ENCODE results near the gene RRBP1. TPM values are rescaled to one million over a fixed set of nuclear protein-coding genes. Genes with fewer than 3 reads are reported as not detected.
A peak's percentile ranks its signal among the peaks of the same experiment; 100 is the strongest.

Gene RRBP1
- total RNA-seq, 2 donors from 2014 or later: 313 to 511 TPM

GRCh38 chr20:17691758-17692157, 9.7 kb upstream of the RRBP1 start:
- no peak overlapping the region for H3K4me3 ChIP-seq
- TF ChIP-seq POLR2A (IDR thresholded peaks at IDR 0.05) (no peak), CTCF (IDR thresholded peaks at IDR 0.05) (no peak)
- 28 to 31% methylated on average over 2 of the region's 2 CpGs for WGBS, 2 donors
- DNase-seq (peak in 1 of 4 donors; percentile 13), ATAC-seq (no peak)
- H3K27ac ChIP-seq: peak overlapping the region in 3 of 4 donors; percentile 79 to 86 (median 81)
- H3K4me1 ChIP-seq: peaks cover 60% of the 10 kb centered on the region
- intact Hi-C loops (cut with DNase I): no loop called here
- H3K9me3 ChIP-seq: no peaks in the 10 kb centered on the region
- H3K27me3 ChIP-seq: no peaks in the 10 kb centered on the region
- H3K36me3 ChIP-seq (replicated peaks in 1 of 2; ENCODE audit: insufficient read depth in 1 of 2, low read depth in 2 of 2): no peaks in the 10 kb centered on the region

DNA sequence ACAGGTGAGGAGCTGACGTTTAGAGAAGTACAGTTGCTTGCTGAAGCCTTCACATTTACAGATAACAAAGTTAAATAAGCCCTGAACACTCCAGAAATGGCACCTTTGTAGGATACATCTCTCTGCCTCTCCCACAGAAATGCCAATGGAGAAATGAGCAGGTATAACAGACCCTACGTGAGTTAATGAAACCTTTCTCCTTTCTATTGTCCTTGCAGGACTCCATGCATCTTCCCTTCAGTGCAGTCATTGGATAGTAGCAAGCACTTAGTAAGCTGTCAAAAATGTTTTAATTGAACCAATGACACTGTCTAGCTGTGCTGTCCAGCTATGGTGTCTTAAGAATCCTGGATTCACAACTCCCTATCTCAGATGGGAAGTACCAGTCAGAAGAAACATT, 8.1 kb upstream of the RRBP1 start:
- Histone ChIP-seq H3K36me3 (replicated peaks in 1 of 2; ENCODE audit: insufficient read depth in 1 of 2, low read depth in 2 of 2) (no peaks in the 10 kb centered on the region), H3K27ac (peak overlapping the region in 1 of 4 donors; percentile 13), H3K4me1 (peaks cover 69% of the 10 kb centered on the region), H3K9me3 (no peaks in the 10 kb centered on the region), H3K4me3 (no peak overlapping the region), H3K27me3 (no peaks in the 10 kb centered on the region)
- intact Hi-C loops (cut with DNase I): no loop called here
- TF ChIP-seq CTCF (IDR thresholded peaks at IDR 0.05) (no peak), POLR2A (IDR thresholded peaks at IDR 0.05) (no peak)
- 37 to 49% methylated on average over 2 of the region's 2 CpGs for WGBS, 2 donors
- ATAC-seq: no peak
- no peak for DNase-seq

DNA sequence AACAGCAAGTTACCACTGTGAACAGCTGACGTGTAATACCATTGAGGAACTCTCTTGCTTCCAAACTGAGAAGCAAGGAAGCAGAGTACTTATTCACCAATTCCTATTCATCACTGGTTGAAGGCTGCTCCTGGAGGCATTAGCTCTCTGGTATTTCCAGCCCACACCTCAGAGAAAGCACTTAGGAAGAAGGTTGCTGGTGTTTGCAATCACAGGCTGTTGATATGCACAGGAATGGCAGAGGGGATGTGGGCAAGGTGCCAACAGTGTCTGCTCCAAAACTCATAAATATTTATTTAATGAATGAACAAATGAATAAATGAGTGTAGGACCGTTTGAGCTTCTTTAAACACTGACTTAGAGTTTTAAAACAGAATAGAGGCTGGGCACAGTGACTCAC, 6.9 kb upstream of the RRBP1 start:
- 20 to 21% methylated on average over 2 of the region's 2 CpGs for WGBS, 2 donors
- DNase-seq: peak in 2 of 4 donors; percentile 59 to 65
- ATAC-seq: no peak
- TF ChIP-seq POLR2A (IDR thresholded peaks at IDR 0.05): no peak
- no peak for TF ChIP-seq CTCF (IDR thresholded peaks at IDR 0.05)
- H3K36me3 ChIP-seq (replicated peaks in 1 of 2; ENCODE audit: insufficient read depth in 1 of 2, low read depth in 2 of 2): no peaks in the 10 kb centered on the region
- H3K4me1 ChIP-seq: peaks cover 70% of the 10 kb centered on the region
- H3K27me3 ChIP-seq: no peaks in the 10 kb centered on the region
- peak overlapping the region; percentile 14 to 41 (median 32) for H3K27ac ChIP-seq
- intact Hi-C loops (cut with DNase I): no loop called here
- H3K4me3 ChIP-seq: no peak overlapping the region
- no peaks in the 10 kb centered on the region for H3K9me3 ChIP-seq

- 80 to 91% methylated on average over 3 of the region's 3 CpGs for WGBS, 2 donors
- TF ChIP-seq POLR2A (IDR thresholded peaks at IDR 0.05): no peak
- TF ChIP-seq CTCF (IDR thresholded peaks at IDR 0.05): no peak
- DNase-seq (no peak), ATAC-seq (no peak)
- Histone ChIP-seq H3K36me3 (replicated peaks in 1 of 2; ENCODE audit: insufficient read depth in 1 of 2, low read depth in 2 of 2) (no peaks in the 10 kb centered on the region), H3K27me3 (no peaks in the 10 kb centered on the region), H3K4me1 (peaks cover 71% of the 10 kb centered on the region), H3K4me3 (no peak overlapping the region), H3K9me3 (no peaks in the 10 kb centered on the region), H3K27ac (no peak overlapping the region)
- intact Hi-C loops (cut with DNase I): no loop called here
These were observed 5.8 kb upstream of the RRBP1 start for GRCh38 chr20:17687800-17688199.

DNA sequence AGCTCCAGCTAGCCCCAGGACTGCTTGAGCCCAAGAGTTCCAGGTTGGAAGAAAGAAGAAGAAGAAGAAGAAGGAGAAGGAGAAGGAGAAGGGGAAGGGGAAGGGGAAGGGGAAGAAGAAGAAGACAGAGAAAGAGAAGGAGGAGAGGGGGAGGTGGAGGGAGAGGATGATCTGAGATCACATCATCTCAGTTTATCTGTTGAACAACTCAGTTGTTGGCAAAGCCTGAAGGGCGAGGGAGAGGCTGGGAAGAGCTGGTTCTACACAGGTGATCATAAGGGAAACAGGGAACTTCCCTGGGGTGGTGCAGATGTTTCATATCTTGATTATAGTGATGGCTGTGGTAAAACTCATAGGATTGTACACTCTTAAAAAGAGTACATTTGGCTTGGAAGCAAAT, 3.1 kb upstream of the RRBP1 start:
- Histone ChIP-seq H3K36me3 (replicated peaks in 1 of 2; ENCODE audit: insufficient read depth in 1 of 2, low read depth in 2 of 2) (no peaks in the 10 kb centered on the region), H3K9me3 (no peaks in the 10 kb centered on the region), H3K27me3 (no peaks in the 10 kb centered on the region), H3K4me1 (peaks cover 52% of the 10 kb centered on the region), H3K27ac (peak overlapping the region; percentile 89 to 98 (median 96)), H3K4me3 (no peak overlapping the region)
- DNase-seq (no peak), ATAC-seq (no peak)
- WGBS, 2 donors: 54 to 57% methylated on average over 1 of the region's 1 CpG
- intact Hi-C loops (cut with DNase I): no loop called here
- TF ChIP-seq CTCF (IDR thresholded peaks at IDR 0.05) (no peak), POLR2A (IDR thresholded peaks at IDR 0.05) (no peak)

Measured in body of pancreas (tissue), 4 donors.